GM12878 (cell line): Measurements from ENCODE around the gene RNF166. TPM values are rescaled to one million over a fixed set of nuclear protein-coding genes. Genes with fewer than 3 reads are reported as not detected.
A peak's percentile ranks its signal among the peaks of the same experiment; 100 is the strongest.

Experiments used
- ATAC-seq: fragments of 200-7000 bp; cut with Tn5 transposase; 3 replicates; pipeline ENCODE4 v1.9.1; 2020; ENCODE audit warnings: mild to moderate bottlenecking, moderate library complexity
- BruUV-seq: library from RNA; stranded (reverse); fragments of 400-500 nt; replicated peaks from 2 replicates; lab custom pipeline; 2021; lab: Mats Ljungman, UMichigan
- CTCF ChIA-PET: fragments of 300-600 bp; sonication (Branson Sonifier 250); formaldehyde crosslinking; extraction: SDS; loops from one replicate; lab custom pipeline; 2021; ENCODE audit warnings: inconsistent platforms; lab: Yijun Ruan, JAX
- POLR2A ChIA-PET: fragments of 350-600 bp; formaldehyde crosslinking; extraction: SDS; loops from one replicate; lab custom pipeline; 2021; ENCODE audit warnings: inconsistent platforms; lab: Charles Lee
- RAD21 ChIA-PET: fragments of 300-600 bp; sonication (Branson Sonifier 250); formaldehyde crosslinking; loops from one replicate; lab custom pipeline; 2023; ENCODE audit warnings: antibody characterized with exemption; ENCODE audit not compliant: unreplicated experiment; lab: Charles Lee
- SMC1A ChIA-PET: fragments of 300-600 bp; sonication (Branson Sonifier 250); formaldehyde crosslinking; loops from one replicate; lab custom pipeline; 2023; ENCODE audit not compliant: unreplicated experiment, uncharacterized antibody; lab: Charles Lee
- DNase-seq: peaks from one replicate; pipeline ENCODE4 v3.0.0-alpha.2; 2011; ENCODE audit warnings: low read depth, low spot score
- FAIRE-seq: peaks from 3 replicates; lab custom pipeline; 2011; peaks lifted over from hg19 to GRCh38; lab: Jason Lieb, UNC
- H2AFZ ChIP-seq: 2 replicates; pipeline ENCODE4 v1.6.0; 2011; ENCODE audit warnings: low read depth, low read length, control low read depth; ENCODE audit not compliant: control insufficient read depth
- H3K27ac ChIP-seq: 2 replicates; pipeline ENCODE4 v1.5.1; 2011; ENCODE audit warnings: control low read depth; ENCODE audit not compliant: control insufficient read depth, insufficient read depth
- H3K27me3 ChIP-seq, 2 experiments: replicated peaks in 1 of 2; 2 replicates each; pipeline versions ENCODE4 v1.6.0 to v1.6.1; 2011; ENCODE audit warnings: low read length in 1 of 2; ENCODE audit not compliant: control insufficient read depth in 2 of 2, insufficient read depth in 2 of 2
- H3K36me3 ChIP-seq, 2 experiments: 2 replicates each; pipeline ENCODE4 v1.5.1; 2011; ENCODE audit warnings: low read length in 1 of 2; ENCODE audit not compliant: control insufficient read depth in 2 of 2, insufficient read depth in 2 of 2
- H3K4me1 ChIP-seq: 2 replicates; pipeline ENCODE4 v1.6.1; 2011; ENCODE audit warnings: mild to moderate bottlenecking, low read length, moderate library complexity, mixed read lengths; ENCODE audit not compliant: control insufficient read depth, insufficient read depth
- H3K4me2 ChIP-seq: 2 replicates; pipeline ENCODE4 v1.6.0; 2011; ENCODE audit warnings: control low read depth; ENCODE audit not compliant: control insufficient read depth, insufficient read depth
- H3K4me3 ChIP-seq: fragments of 200-600 bp; sonication (generic); 2 replicates; pipeline ENCODE4 v1.5.1; 2016
- H3K79me2 ChIP-seq: 2 replicates; pipeline ENCODE4 v1.6.0; 2011; ENCODE audit warnings: low read length; ENCODE audit not compliant: control insufficient read depth, insufficient read depth
- H3K9ac ChIP-seq: 2 replicates; pipeline ENCODE4 v1.8.0; 2011; ENCODE audit warnings: low read length, control low read depth, mixed read lengths; ENCODE audit not compliant: control insufficient read depth, insufficient read depth
- H3K9me3 ChIP-seq: replicated peaks from 3 replicates; pipeline ENCODE4 v1.5.1; 2011; ENCODE audit warnings: mild to moderate bottlenecking, low read length; ENCODE audit not compliant: control insufficient read depth, insufficient read depth
- H4K20me1 ChIP-seq: 2 replicates; pipeline ENCODE4 v1.6.0; 2011; ENCODE audit not compliant: control insufficient read depth, insufficient read depth
- BACH1 ChIP-seq: fragments of 450-650 bp; IDR thresholded peaks from 2 replicates; pipeline ENCODE4 v1.6.1; 2017; ENCODE audit warnings: mild to moderate bottlenecking, borderline replicate concordance
- CEBPB ChIP-seq, 2 experiments: fragments of 150-350 bp in 1 of 2; IDR thresholded peaks; 2 replicates each; pipeline ENCODE4 v1.6.1; 2012 to 2014; ENCODE audit warnings: low read depth in 2 of 2, low read length in 2 of 2, borderline replicate concordance in 1 of 2, inconsistent platforms in 1 of 2
- CHD1 ChIP-seq: IDR thresholded peaks from 2 replicates; pipeline ENCODE4 v1.6.1; 2012; ENCODE audit warnings: low read depth, low read length, improper control_type of control experiment
- EZH2 ChIP-seq: IDR thresholded peaks from 2 replicates; pipeline ENCODE4 v1.6.1; 2012; ENCODE audit warnings: low read depth, mild to moderate bottlenecking, control low read depth, inconsistent platforms, low read length, borderline replicate concordance; ENCODE audit not compliant: control insufficient read depth
- MTA3 ChIP-seq: IDR thresholded peaks from 2 replicates; pipeline ENCODE4 v1.6.1; 2012; ENCODE audit warnings: low read length, inconsistent platforms, borderline replicate concordance
- MXI1 ChIP-seq: fragments of 150-350 bp; IDR thresholded peaks from 2 replicates; pipeline ENCODE4 v1.6.1; 2011; ENCODE audit warnings: low read depth, mild to moderate bottlenecking, inconsistent platforms, low read length, improper control_type of control experiment
- NRF1 ChIP-seq: conservative IDR thresholded peaks from 2 replicates; pipeline ENCODE4 v1.6.1; 2011; ENCODE audit warnings: mild to moderate bottlenecking, low read depth, low read length, improper control_type of control experiment
- RCOR1 ChIP-seq: conservative IDR thresholded peaks from 2 replicates; pipeline ENCODE4 v1.6.1; 2012; ENCODE audit warnings: low read depth, low read length, improper control_type of control experiment
- WGBS: methylation state at CpG from one replicate; pipeline ENCODE4 v1.1.6; 2016; ENCODE audit warnings: low lambda C conversion rate; ENCODE audit not compliant: insufficient replicate concordance, insufficient coverage; ENCODE audit errors: missing lambda C conversion rate; 5-methylcytosine and 5-hydroxymethylcytosine counted together
- in situ Hi-C: fragments of 300-500 bp; cut with MboI; formaldehyde crosslinking; loops from 9 replicates; pipeline ENCODE4 v1.14.3; 2018; ENCODE audit warnings: mixed read lengths
- intact Hi-C: fragments of 100-400 bp; cut with micrococcal nuclease; formaldehyde crosslinking; loops from one replicate; pipeline ENCODE4 v1.14.2; 2022; ENCODE audit not compliant: unreplicated experiment
- polyA plus RNA-seq, 11 experiments: library from polyadenylated mRNA; depleted of rRNA in 4 of 11; unstranded in 6 of 11; stranded (reverse) in 5 of 11; fragments of >200 nt; fragmentation: Nextera tagmentation in 4 of 11; fragmentation: Illumina TruSeq in 1 of 11; extraction: Ambion mirVana in 4 of 11; extraction: Trizol in 1 of 11; gene quantifications; 1 replicate in 1 of 11; 2 replicates in 10 of 11; pipeline versions ENCODE4 v1.2.1 to v1.2.3, GENCODE V29; 2011 to 2016; ENCODE audit warnings: inconsistent platforms in 2 of 11, missing spikeins in 2 of 11, low read depth in 1 of 11
- total RNA-seq, 4 experiments: library from RNA; depleted of rRNA in 3 of 4; stranded (reverse); fragments of >200 nt in 3 of 4; fragmentation: Illumina TruSeq in 1 of 4; extraction: Trizol in 1 of 4; gene quantifications; 2 replicates each; pipeline versions ENCODE4 v1.2.1 to v1.2.3, GENCODE V29; 2013 to 2021
- TF ChIP-seq, protein P1 (sequence below): IDR thresholded peaks from 2 replicates; pipeline ENCODE4 v1.6.1; 2011; ENCODE audit warnings: borderline replicate concordance, low read depth, mild to moderate bottlenecking, moderate library complexity, mixed read lengths, low read length; ENCODE audit not compliant: insufficient read depth; ENCODE audit errors: extremely low read length

The RNF166 gene
- total and polyA plus RNA-seq, 10 of the 15 experiments (the other 5 are each of a cell fraction or from before 2014, with no cell fraction given), result 0.48 to 32.8 (median 12.1) TPM

DNA sequence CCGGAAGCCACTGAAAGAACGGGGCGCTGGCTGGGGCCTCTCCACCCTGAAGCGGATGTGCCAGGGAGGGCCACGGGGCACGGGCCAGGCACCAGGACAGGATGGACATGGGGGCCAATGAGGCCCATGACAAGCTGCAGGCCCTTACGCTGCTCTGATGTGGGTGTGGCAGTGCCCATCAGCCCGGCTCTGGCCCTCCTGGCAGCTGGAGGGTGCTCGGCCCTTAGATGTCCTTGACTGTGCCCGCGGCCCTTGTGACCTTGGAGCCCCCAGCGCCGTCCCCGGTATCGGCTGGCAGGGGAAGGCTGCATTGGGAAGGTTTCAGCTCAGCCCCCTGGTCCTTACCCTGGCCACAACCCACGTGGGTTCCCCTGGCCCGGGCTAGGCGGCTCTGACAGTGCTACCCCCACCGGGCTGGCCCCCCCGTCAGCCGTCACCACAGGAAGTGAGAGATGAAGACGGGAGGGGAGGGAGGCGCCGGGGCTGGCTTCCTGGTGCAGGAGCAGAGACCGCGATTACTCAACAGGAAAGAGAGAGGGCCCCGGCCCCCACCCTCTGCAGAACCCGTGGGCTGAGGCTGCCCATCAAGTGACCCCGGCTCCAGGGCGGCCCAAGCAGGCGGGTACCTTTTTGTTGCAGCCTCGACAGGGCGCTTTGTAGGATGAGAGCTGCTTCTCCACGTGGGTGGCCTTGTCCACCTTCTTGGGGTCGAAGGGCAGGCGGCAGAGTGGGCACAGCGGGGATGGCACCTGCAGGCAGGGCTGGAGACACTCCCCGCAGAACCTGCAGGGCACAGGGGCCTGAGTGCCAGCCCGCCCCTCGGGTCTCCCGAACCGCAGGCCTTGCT lies 5.3 kb downstream of the RNF166 start (continued):
- TF ChIP-seq NRF1 (no peak), RCOR1 (no peak), MXI1 (peak; percentile 69; the same call in 1 of the 2 replicates), EZH2 (no peak), MTA3 (no peak), CEBPB (IDR thresholded peaks at IDR 0.05; ENCODE audit: borderline replicate concordance in 1 of 2, low read depth in 2 of 2, low read length in 2 of 2) (peak in 1 of 2 experiments; percentile 49; a peak in 1 of 4 replicates)
- TF ChIP-seq, protein P1, sequence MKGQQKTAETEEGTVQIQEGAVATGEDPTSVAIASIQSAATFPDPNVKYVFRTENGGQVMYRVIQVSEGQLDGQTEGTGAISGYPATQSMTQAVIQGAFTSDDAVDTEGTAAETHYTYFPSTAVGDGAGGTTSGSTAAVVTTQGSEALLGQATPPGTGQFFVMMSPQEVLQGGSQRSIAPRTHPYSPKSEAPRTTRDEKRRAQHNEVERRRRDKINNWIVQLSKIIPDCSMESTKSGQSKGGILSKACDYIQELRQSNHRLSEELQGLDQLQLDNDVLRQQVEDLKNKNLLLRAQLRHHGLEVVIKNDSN, result peak; percentile 48
- TF ChIP-seq, all 136 proteins: peak for 57

DNA sequence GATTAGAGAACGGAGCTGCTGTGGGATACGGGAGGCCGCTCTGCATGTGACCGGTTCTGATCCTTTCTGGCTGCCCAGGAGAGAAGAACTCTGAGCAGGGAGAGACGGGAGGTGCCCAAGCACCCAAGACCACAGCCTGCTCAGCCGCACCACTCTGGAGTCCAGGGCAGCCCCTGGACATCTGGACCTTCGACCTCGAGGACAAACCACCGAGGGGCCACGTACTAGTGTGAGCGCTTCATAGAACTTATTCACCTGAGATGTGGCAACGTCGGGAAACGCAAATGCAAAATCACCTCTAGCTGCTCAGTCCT lies 5.9 kb downstream of the RNF166 start:
- ChIA-PET POLR2A (interaction anchor here (0.8 to 2.3 kb wide), 7 partner anchors 8 to 51 kb away, joined by 3 to 6 read pairs (median 4); partner anchors contain the start of genes MVD and SNAI3), SMC1A (interaction anchor here (0.7 to 1.9 kb wide), 5 partner anchors 12 to 129 kb away, joined by 3 to 7 read pairs (median 3); no protein-coding TSS in a partner anchor), RAD21 (interaction anchor here (2.5 kb wide), 1 partner anchor 19 kb away, joined by 10 read pairs; no protein-coding TSS in a partner anchor), CTCF (interaction anchor here (0.5 to 3.3 kb wide), 8 partner anchors 9 to 152 kb away, joined by 3 to 26 read pairs (median 6); partner anchors contain the start of gene MVD)
- no peaks in the 10 kb centered on the region for H4K20me1 ChIP-seq
- H3K79me2 ChIP-seq, result peaks cover 32% of the 10 kb centered on the region
- peaks cover 55% of the 10 kb centered on the region for H3K4me1 ChIP-seq
- BruUV-seq, result no TSS peak
- TF ChIP-seq BACH1 (no peak), CHD1 (0 out of 2 replicates have a peak, but pooled peaks have one; percentile 29)
- H3K27me3 ChIP-seq, result no peaks in the 10 kb centered on the region
- peaks cover 0 to 7% of the 10 kb centered on the region in 2 experiments; a peak in 2 of 4 replicates for H3K36me3 ChIP-seq
- no peaks in the 10 kb centered on the region for H3K9me3 ChIP-seq
- H3K9ac ChIP-seq, result peak overlapping the region; percentile 75
- peak overlapping the region; percentile 58; the same call in 1 of the 2 replicates for H2AFZ ChIP-seq
- in situ Hi-C loops, result no loop called here
- WGBS, result 16% methylated on average over 14 of the region's 14 CpGs
- DNase-seq (no peak), ATAC-seq (no peak), FAIRE-seq (peak; percentile 71)
- peak overlapping the region; percentile 65; the same call in 1 of the 2 replicates for H3K4me3 ChIP-seq
- H3K4me2 ChIP-seq, result peak overlapping the region; percentile 95
- peak overlapping the region; percentile 90 for H3K27ac ChIP-seq
- intact Hi-C loops, result no loop called here
